HL-60 (cell line): ENCODE data around the gene LDLRAD3.

ENCODE experiments used
- CTCF ChIP-seq: IDR thresholded peaks from one replicate; pipeline ENCODE4 v1.5.1; 2011; ENCODE audit warnings: low read length, control low read depth, inconsistent platforms; ENCODE audit not compliant: insufficient read depth
- REST ChIP-seq: IDR thresholded peaks from 2 replicates; pipeline ENCODE4 v1.6.1; 2012; ENCODE audit warnings: low read depth; ENCODE audit not compliant: insufficient replicate concordance

GRCh38 chr11:36071917-36072500 lies 128.1 kb downstream of the LDLRAD3 start:
- TF ChIP-seq CTCF (no peak), REST (no peak)
